ENCODE results near the gene VIM.

VIM gene

GRCh38 chr10:17183110-17183509, 44.9 kb upstream of the VIM start:
- no peaks in the 10 kb centered on the region for H3K79me2 ChIP-seq
- H2AFZ ChIP-seq: no peak overlapping the region
- H3K4me3 ChIP-seq (ENCODE audit: low read depth, low read length): no peak overlapping the region

GRCh38 chr10:17185873-17186272, 42.2 kb upstream of the VIM start:
- H3K36me3 ChIP-seq (ENCODE audit: control insufficient read depth, insufficient read depth, low read length): no peaks in the 10 kb centered on the region
- H2AFZ ChIP-seq: no peak overlapping the region
- no peak for TF ChIP-seq CTCF (IDR thresholded peaks at IDR 0.05)
- H3K4me1 ChIP-seq: peaks cover 20% of the 10 kb centered on the region
- no peaks in the 10 kb centered on the region for H3K9me3 ChIP-seq (ENCODE audit: control insufficient read depth, low read length)
- no peak overlapping the region for H3K4me2 ChIP-seq (ENCODE audit: low read length)
- H3K27me3 ChIP-seq (ENCODE audit: control insufficient read depth, insufficient read depth, low read length): no peaks in the 10 kb centered on the region
- H3K27ac ChIP-seq: no peak overlapping the region
- H3K4me3 ChIP-seq (ENCODE audit: low read depth, low read length): no peak overlapping the region
- H3K79me2 ChIP-seq: no peaks in the 10 kb centered on the region
- no peak overlapping the region for H3K9ac ChIP-seq

More at GRCh38 chr10:17183110-17183509, 44.9 kb upstream of the VIM start:
- Histone ChIP-seq H3K9me3 (ENCODE audit: control insufficient read depth, low read length) (no peaks in the 10 kb centered on the region), H3K9ac (no peak overlapping the region), H3K36me3 (ENCODE audit: control insufficient read depth, insufficient read depth, low read length) (no peaks in the 10 kb centered on the region), H3K27ac (no peak overlapping the region), H3K4me2 (ENCODE audit: low read length) (no peak overlapping the region), H3K27me3 (ENCODE audit: control insufficient read depth, insufficient read depth, low read length) (no peaks in the 10 kb centered on the region), H3K4me1 (peaks cover 16% of the 10 kb centered on the region)
- TF ChIP-seq CTCF (IDR thresholded peaks at IDR 0.05): no peak

DNA sequence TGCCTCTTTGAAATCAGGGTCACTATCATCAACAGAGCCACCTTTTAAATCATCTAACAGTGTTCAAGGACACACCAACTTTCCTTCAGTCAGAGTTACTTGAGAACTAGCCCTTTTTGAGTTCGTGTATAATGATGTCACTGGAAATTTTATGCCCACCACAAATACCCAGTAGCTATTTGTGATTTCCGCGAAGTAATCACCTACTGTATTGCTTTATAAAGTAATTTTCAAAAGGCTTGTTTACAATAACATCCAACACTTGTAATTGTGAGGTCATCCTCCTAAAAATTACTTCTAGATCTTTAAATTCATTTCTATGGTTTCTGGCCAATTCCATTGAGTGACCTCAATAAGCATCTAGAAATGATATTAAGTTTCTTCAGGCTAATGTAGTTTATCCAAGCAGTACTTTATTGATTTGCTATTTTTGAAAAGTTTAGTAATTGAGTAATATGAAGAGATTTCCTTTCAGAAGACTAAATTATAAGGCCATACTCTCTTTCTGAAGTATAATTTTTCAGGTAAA, 39.3 kb upstream of the VIM start:
- H3K4me3 ChIP-seq (ENCODE audit: low read depth, low read length): no peak overlapping the region
- peaks cover 4% of the 10 kb centered on the region for H3K79me2 ChIP-seq
- H2AFZ ChIP-seq: peak overlapping the region; percentile 4
- H3K4me1 ChIP-seq: peaks cover 6% of the 10 kb centered on the region
- H3K27me3 ChIP-seq (ENCODE audit: control insufficient read depth, insufficient read depth, low read length): no peaks in the 10 kb centered on the region
- no peaks in the 10 kb centered on the region for H3K9me3 ChIP-seq (ENCODE audit: control insufficient read depth, low read length)
- TF ChIP-seq CTCF (IDR thresholded peaks at IDR 0.05): no peak
- no peaks in the 10 kb centered on the region for H3K36me3 ChIP-seq (ENCODE audit: control insufficient read depth, insufficient read depth, low read length)
- H3K27ac ChIP-seq: no peak overlapping the region
- H3K9ac ChIP-seq: no peak overlapping the region
- H3K4me2 ChIP-seq (ENCODE audit: low read length): no peak overlapping the region

DNA sequence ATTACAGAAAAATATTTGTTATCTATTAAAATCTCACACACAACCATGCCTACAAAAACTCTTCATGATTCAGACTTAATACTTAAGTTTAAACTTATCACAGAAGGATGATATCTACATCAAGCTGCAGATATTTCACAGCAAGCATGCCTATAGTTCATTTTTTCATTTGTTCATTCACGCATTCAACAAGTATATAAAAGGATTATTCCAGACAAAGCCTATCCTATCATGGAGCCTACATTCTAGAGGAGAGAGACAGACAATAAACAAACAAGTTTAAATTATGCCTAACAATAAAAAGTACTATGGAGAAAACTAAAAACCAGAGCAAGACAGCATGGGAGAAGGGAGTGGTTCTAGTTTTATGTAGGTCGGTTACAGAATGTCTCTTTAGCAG, 37.4 kb upstream of the VIM start:
- Histone ChIP-seq H3K9me3 (ENCODE audit: control insufficient read depth, low read length) (no peaks in the 10 kb centered on the region), H3K4me1 (peaks cover 6% of the 10 kb centered on the region), H3K36me3 (ENCODE audit: control insufficient read depth, insufficient read depth, low read length) (no peaks in the 10 kb centered on the region), H3K9ac (no peak overlapping the region), H3K4me2 (ENCODE audit: low read length) (no peak overlapping the region), H3K79me2 (peaks cover 13% of the 10 kb centered on the region), H3K27ac (no peak overlapping the region), H3K4me3 (ENCODE audit: low read depth, low read length) (no peak overlapping the region), H3K27me3 (ENCODE audit: control insufficient read depth, insufficient read depth, low read length) (no peaks in the 10 kb centered on the region), H2AFZ (no peak overlapping the region)
- no peak for TF ChIP-seq CTCF (IDR thresholded peaks at IDR 0.05)

GRCh38 chr10:17195083-17195482, 33.0 kb upstream of the VIM start:
- no peaks in the 10 kb centered on the region for H3K36me3 ChIP-seq (ENCODE audit: control insufficient read depth, insufficient read depth, low read length)
- H3K27ac ChIP-seq: no peak overlapping the region
- peaks cover 4% of the 10 kb centered on the region for H3K4me1 ChIP-seq
- no peak overlapping the region for H2AFZ ChIP-seq
- no peak overlapping the region for H3K4me2 ChIP-seq (ENCODE audit: low read length)
- TF ChIP-seq CTCF (IDR thresholded peaks at IDR 0.05): no peak
- H3K4me3 ChIP-seq (ENCODE audit: low read depth, low read length): no peak overlapping the region
- no peaks in the 10 kb centered on the region for H3K27me3 ChIP-seq (ENCODE audit: control insufficient read depth, insufficient read depth, low read length)
- H3K9ac ChIP-seq: no peak overlapping the region
- H3K9me3 ChIP-seq (ENCODE audit: control insufficient read depth, low read length): no peaks in the 10 kb centered on the region
- peaks cover 13% of the 10 kb centered on the region for H3K79me2 ChIP-seq

All from parathyroid adenoma (tissue), 2 donors.